ENCODE data around the gene CDK11B. TPM values are rescaled to one million over a fixed set of nuclear protein-coding genes. Genes with fewer than 3 reads are reported as not detected.

The CDK11B gene
- total and polyA plus RNA-seq, 2 experiments from 2014 or later, result 11.7 to 19.1 TPM

- TF ChIP-seq EZH2 (IDR thresholded peaks at IDR 0.05; ENCODE audit: insufficient read depth, poor library complexity, severe bottlenecking), result no peak
- TF ChIP-seq EZH2phosphoT487 (IDR thresholded peaks at IDR 0.05; ENCODE audit: insufficient read depth, low read depth), result no peak
- Histone ChIP-seq H4K20me1 (ENCODE audit: insufficient read depth) (no peaks in the 10 kb centered on the region), H3K36me3 (ENCODE audit: low read depth) (no peaks in the 10 kb centered on the region; the same call in 1 of the 2 replicates), H3K4me2 (ENCODE audit: unreplicated experiment) (no peak overlapping the region), H3K4me1 (ENCODE audit: insufficient read depth) (no peaks in the 10 kb centered on the region), H3K27ac (no peak overlapping the region), H3K4me3 (no peak overlapping the region), H3K9ac (no peak overlapping the region), H3K79me2 (ENCODE audit: insufficient read depth) (peaks cover 1% of the 10 kb centered on the region; the same call in 1 of the 2 replicates), H3F3A (ENCODE audit: insufficient read depth) (no peaks in the 10 kb centered on the region), H3K27me3 (replicated peaks; ENCODE audit: insufficient read depth) (no peaks in the 10 kb centered on the region), H3K9me2 (ENCODE audit: insufficient read depth) (no peaks in the 10 kb centered on the region), H3K9me3 (ENCODE audit: low read depth) (no peaks in the 10 kb centered on the region), H2AFZ (no peak overlapping the region)
- 90 to 91% methylated on average over 25 of the region's 25 CpGs for WGBS, 2 experiments (ENCODE audit: low coverage in 1 of 2, low lambda C conversion rate in 2 of 2, missing lambda C conversion rate in 2 of 2)
- in situ Hi-C loops (cut with MboI), result no loop called here
- no peak for DNase-seq
Measured at GRCh38 chr1:1672181-1672965, 13.6 kb upstream of the CDK11B start.

GRCh38 chr1:1671365-1672119, 12.7 kb upstream of the CDK11B start:
- Histone ChIP-seq H2AFZ (no peak overlapping the region), H3K4me3 (no peak overlapping the region), H3K9ac (no peak overlapping the region), H3K36me3 (ENCODE audit: low read depth) (no peaks in the 10 kb centered on the region; the same call in 1 of the 2 replicates), H3K9me3 (ENCODE audit: low read depth) (no peaks in the 10 kb centered on the region), H3K79me2 (ENCODE audit: insufficient read depth) (no peaks in the 10 kb centered on the region), H3K27ac (no peak overlapping the region), H3K9me2 (ENCODE audit: insufficient read depth) (no peaks in the 10 kb centered on the region), H3F3A (ENCODE audit: insufficient read depth) (no peaks in the 10 kb centered on the region), H3K4me2 (ENCODE audit: unreplicated experiment) (no peak overlapping the region), H3K4me1 (ENCODE audit: insufficient read depth) (no peaks in the 10 kb centered on the region), H4K20me1 (ENCODE audit: insufficient read depth) (no peaks in the 10 kb centered on the region), H3K27me3 (replicated peaks; ENCODE audit: insufficient read depth) (no peaks in the 10 kb centered on the region)
- WGBS, 2 experiments (ENCODE audit: low coverage in 1 of 2, low lambda C conversion rate in 2 of 2, missing lambda C conversion rate in 2 of 2), result 88% methylated on average over 27 of the region's 27 CpGs
- no peak for DNase-seq
- in situ Hi-C loops (cut with MboI), result no loop called here
- no peak for TF ChIP-seq EZH2phosphoT487 (IDR thresholded peaks at IDR 0.05; ENCODE audit: insufficient read depth, low read depth)
- TF ChIP-seq EZH2 (IDR thresholded peaks at IDR 0.05; ENCODE audit: insufficient read depth, poor library complexity, severe bottlenecking), result no peak

- Histone ChIP-seq H3F3A (ENCODE audit: insufficient read depth) (no peaks in the 10 kb centered on the region), H2AFZ (no peak overlapping the region), H3K4me3 (no peak overlapping the region), H3K79me2 (ENCODE audit: insufficient read depth) (no peaks in the 10 kb centered on the region), H3K4me2 (ENCODE audit: unreplicated experiment) (no peak overlapping the region), H3K27ac (no peak overlapping the region), H3K4me1 (ENCODE audit: insufficient read depth) (no peaks in the 10 kb centered on the region), H3K9me2 (ENCODE audit: insufficient read depth) (no peaks in the 10 kb centered on the region), H3K36me3 (ENCODE audit: low read depth) (peaks cover 4% of the 10 kb centered on the region; the same call in 1 of the 2 replicates), H3K9ac (no peak overlapping the region), H4K20me1 (ENCODE audit: insufficient read depth) (no peaks in the 10 kb centered on the region), H3K9me3 (ENCODE audit: low read depth) (no peaks in the 10 kb centered on the region), H3K27me3 (replicated peaks; ENCODE audit: insufficient read depth) (no peaks in the 10 kb centered on the region)
- no peak for TF ChIP-seq EZH2 (IDR thresholded peaks at IDR 0.05; ENCODE audit: insufficient read depth, poor library complexity, severe bottlenecking)
- no peak for TF ChIP-seq EZH2phosphoT487 (IDR thresholded peaks at IDR 0.05; ENCODE audit: insufficient read depth, low read depth)
- 96 to 97% methylated on average over 24 of the region's 24 CpGs for WGBS, 2 experiments (ENCODE audit: low coverage in 1 of 2, low lambda C conversion rate in 2 of 2, missing lambda C conversion rate in 2 of 2)
- no peak for DNase-seq
- in situ Hi-C loops (cut with MboI), result no loop called here
Measured at GRCh38 chr1:1670866-1671265, 12.1 kb upstream of the CDK11B start.

- Histone ChIP-seq H3K4me2 (ENCODE audit: unreplicated experiment) (no peak overlapping the region), H3K9ac (no peak overlapping the region), H3K27me3 (replicated peaks; ENCODE audit: insufficient read depth) (no peaks in the 10 kb centered on the region), H3K9me2 (ENCODE audit: insufficient read depth) (no peaks in the 10 kb centered on the region), H3K36me3 (ENCODE audit: low read depth) (peaks cover 13% of the 10 kb centered on the region; the same call in 1 of the 2 replicates), H3K27ac (no peak overlapping the region), H3K4me1 (ENCODE audit: insufficient read depth) (no peaks in the 10 kb centered on the region), H3K79me2 (ENCODE audit: insufficient read depth) (no peaks in the 10 kb centered on the region), H3F3A (ENCODE audit: insufficient read depth) (no peaks in the 10 kb centered on the region), H4K20me1 (ENCODE audit: insufficient read depth) (no peaks in the 10 kb centered on the region), H3K4me3 (no peak overlapping the region), H3K9me3 (ENCODE audit: low read depth) (no peaks in the 10 kb centered on the region), H2AFZ (no peak overlapping the region)
- in situ Hi-C loops (cut with MboI), result no loop called here
- no peak for DNase-seq
- TF ChIP-seq EZH2phosphoT487 (IDR thresholded peaks at IDR 0.05; ENCODE audit: insufficient read depth, low read depth), result no peak
- TF ChIP-seq EZH2 (IDR thresholded peaks at IDR 0.05; ENCODE audit: insufficient read depth, poor library complexity, severe bottlenecking), result no peak
- WGBS, 2 experiments (ENCODE audit: low coverage in 1 of 2, low lambda C conversion rate in 2 of 2, missing lambda C conversion rate in 2 of 2), result 92% methylated on average over 34 to 43 of the region's 43 CpGs
Measured at GRCh38 chr1:1669468-1670440, 10.9 kb upstream of the CDK11B start.
